ENCODE results near the gene CYP3A5. TPM values are rescaled to one million over a fixed set of nuclear protein-coding genes. Genes with fewer than 3 reads are reported as not detected.
A peak's percentile ranks its signal among the peaks of the same experiment; 100 is the strongest.

The CYP3A5 gene
- total and polyA plus RNA-seq, 2 of the 13 experiments (the other 11 are each of a cell fraction or from before 2014, with no cell fraction given) = 5.7 to 9.3 TPM

DNA sequence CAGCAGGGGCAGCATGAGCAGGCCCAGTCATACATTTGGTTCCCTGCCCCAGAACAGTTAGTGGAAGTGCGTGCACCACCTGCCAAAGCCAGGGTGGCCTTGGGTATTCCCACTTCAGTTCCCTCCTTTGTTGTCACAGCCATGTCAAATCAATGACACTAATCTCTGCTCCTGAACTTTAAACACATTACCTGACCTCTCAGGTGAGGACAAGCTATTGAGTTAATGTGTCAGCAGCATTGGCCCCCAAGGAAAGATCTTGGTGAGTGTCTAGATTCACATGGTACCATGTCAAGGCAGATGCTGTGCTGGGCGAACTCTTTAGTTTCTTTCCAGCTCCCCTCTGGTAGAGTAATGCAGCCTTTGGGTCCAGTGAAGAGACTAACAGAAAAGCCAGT lies 2.1 kb downstream of the CYP3A5 start (continued):
- TF ChIP-seq ZNF496 (CRISPR knock-in tag; IDR thresholded peaks at IDR 0.05; ENCODE audit: insufficient replicate concordance) (no peak), ZNF792 (CRISPR knock-in tag; IDR thresholded peaks at IDR 0.05) (no peak), ZFP82 (CRISPR knock-in tag; IDR thresholded peaks at IDR 0.05; ENCODE audit: borderline replicate concordance) (peak; percentile 54; the same call in 1 of the 2 replicates), ZNF550 (CRISPR knock-in tag; IDR thresholded peaks at IDR 0.05; ENCODE audit: borderline replicate concordance) (no peak), DPF2 (CRISPR knock-in tag; IDR thresholded peaks at IDR 0.05; ENCODE audit: borderline replicate concordance, low read depth) (peak; percentile 70; the same call in 1 of the 2 replicates), PAX8 (CRISPR knock-in tag; IDR thresholded peaks at IDR 0.05; ENCODE audit: borderline replicate concordance) (no peak), STAG1 (CRISPR knock-in tag; IDR thresholded peaks at IDR 0.05) (peak; percentile 41), CHCHD3 (CRISPR knock-in tag; IDR thresholded peaks at IDR 0.05) (no peak), PRPF4 (IDR thresholded peaks at IDR 0.05; ENCODE audit: low read depth, low read length, poor library complexity, severe bottlenecking) (no peak), AGO2 (optimal IDR thresholded peaks at IDR 0.05; ENCODE audit: low read depth, low read length) (no peak), ZNF775 (CRISPR knock-in tag; IDR thresholded peaks at IDR 0.05; ENCODE audit: borderline replicate concordance) (no peak), ZNF850 (CRISPR knock-in tag; conservative IDR thresholded peaks at IDR 0.05) (no peak), ZNF546 (CRISPR knock-in tag; conservative IDR thresholded peaks at IDR 0.05) (no peak), ZBTB20 (CRISPR knock-in tag; IDR thresholded peaks at IDR 0.05; ENCODE audit: borderline replicate concordance, low read depth) (no peak), FOXA1 (IDR thresholded peaks at IDR 0.05) (no peak), FOXA1 (CRISPR knock-in tag; IDR thresholded peaks at IDR 0.05) (peak; percentile 79), CHD4 (IDR thresholded peaks at IDR 0.05; ENCODE audit: borderline replicate concordance, low read length) (no peak), MTA3 (CRISPR knock-in tag; IDR thresholded peaks at IDR 0.05) (no peak), ZBTB3 (CRISPR knock-in tag; IDR thresholded peaks at IDR 0.05; ENCODE audit: borderline replicate concordance, low read depth) (no peak), ZFP41 (CRISPR knock-in tag; IDR thresholded peaks at IDR 0.05; ENCODE audit: borderline replicate concordance) (no peak), REL (CRISPR knock-in tag; conservative IDR thresholded peaks at IDR 0.05) (no peak), ZNF883 (CRISPR knock-in tag; IDR thresholded peaks at IDR 0.05; ENCODE audit: not compliant biosample characterization) (no peak), JUNB (CRISPR knock-in tag; IDR thresholded peaks at IDR 0.05; ENCODE audit: borderline replicate concordance) (no peak), ZNF383 (CRISPR knock-in tag; IDR thresholded peaks at IDR 0.05; ENCODE audit: borderline replicate concordance) (no peak)
- TF ChIP-seq, protein P1, sequence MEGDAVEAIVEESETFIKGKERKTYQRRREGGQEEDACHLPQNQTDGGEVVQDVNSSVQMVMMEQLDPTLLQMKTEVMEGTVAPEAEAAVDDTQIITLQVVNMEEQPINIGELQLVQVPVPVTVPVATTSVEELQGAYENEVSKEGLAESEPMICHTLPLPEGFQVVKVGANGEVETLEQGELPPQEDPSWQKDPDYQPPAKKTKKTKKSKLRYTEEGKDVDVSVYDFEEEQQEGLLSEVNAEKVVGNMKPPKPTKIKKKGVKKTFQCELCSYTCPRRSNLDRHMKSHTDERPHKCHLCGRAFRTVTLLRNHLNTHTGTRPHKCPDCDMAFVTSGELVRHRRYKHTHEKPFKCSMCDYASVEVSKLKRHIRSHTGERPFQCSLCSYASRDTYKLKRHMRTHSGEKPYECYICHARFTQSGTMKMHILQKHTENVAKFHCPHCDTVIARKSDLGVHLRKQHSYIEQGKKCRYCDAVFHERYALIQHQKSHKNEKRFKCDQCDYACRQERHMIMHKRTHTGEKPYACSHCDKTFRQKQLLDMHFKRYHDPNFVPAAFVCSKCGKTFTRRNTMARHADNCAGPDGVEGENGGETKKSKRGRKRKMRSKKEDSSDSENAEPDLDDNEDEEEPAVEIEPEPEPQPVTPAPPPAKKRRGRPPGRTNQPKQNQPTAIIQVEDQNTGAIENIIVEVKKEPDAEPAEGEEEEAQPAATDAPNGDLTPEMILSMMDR (CRISPR knock-in tag; IDR thresholded peaks at IDR 0.05) = no peak
- TF ChIP-seq, protein P2, sequence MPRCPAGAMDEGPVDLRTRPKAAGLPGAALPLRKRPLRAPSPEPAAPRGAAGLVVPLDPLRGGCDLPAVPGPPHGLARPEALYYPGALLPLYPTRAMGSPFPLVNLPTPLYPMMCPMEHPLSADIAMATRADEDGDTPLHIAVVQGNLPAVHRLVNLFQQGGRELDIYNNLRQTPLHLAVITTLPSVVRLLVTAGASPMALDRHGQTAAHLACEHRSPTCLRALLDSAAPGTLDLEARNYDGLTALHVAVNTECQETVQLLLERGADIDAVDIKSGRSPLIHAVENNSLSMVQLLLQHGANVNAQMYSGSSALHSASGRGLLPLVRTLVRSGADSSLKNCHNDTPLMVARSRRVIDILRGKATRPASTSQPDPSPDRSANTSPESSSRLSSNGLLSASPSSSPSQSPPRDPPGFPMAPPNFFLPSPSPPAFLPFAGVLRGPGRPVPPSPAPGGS (CRISPR knock-in tag; IDR thresholded peaks at IDR 0.05) = peak; percentile 30; the same call in 1 of the 2 replicates
- TF ChIP-seq, protein P3, sequence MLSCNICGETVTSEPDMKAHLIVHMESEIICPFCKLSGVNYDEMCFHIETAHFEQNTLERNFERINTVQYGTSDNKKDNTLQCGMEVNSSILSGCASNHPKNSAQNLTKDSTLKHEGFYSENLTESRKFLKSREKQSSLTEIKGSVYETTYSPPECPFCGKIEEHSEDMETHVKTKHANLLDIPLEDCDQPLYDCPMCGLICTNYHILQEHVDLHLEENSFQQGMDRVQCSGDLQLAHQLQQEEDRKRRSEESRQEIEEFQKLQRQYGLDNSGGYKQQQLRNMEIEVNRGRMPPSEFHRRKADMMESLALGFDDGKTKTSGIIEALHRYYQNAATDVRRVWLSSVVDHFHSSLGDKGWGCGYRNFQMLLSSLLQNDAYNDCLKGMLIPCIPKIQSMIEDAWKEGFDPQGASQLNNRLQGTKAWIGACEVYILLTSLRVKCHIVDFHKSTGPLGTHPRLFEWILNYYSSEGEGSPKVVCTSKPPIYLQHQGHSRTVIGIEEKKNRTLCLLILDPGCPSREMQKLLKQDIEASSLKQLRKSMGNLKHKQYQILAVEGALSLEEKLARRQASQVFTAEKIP (CRISPR knock-in tag; IDR thresholded peaks at IDR 0.05; ENCODE audit: borderline replicate concordance) = no peak

Measured in HepG2 (cell line).